Thyroid gland (tissue), 4 donors: ENCODE results near the gene PSAP. TPM values are rescaled to one million over a fixed set of nuclear protein-coding genes. Genes with fewer than 3 reads are reported as not detected.
A peak's percentile ranks its signal among the peaks of the same experiment; 100 is the strongest.

Experiments used
- DNase-seq, 2 donors: peaks; one replicate each; pipeline ENCODE4 v3.0.0-alpha.2; 2019
- H3K27ac ChIP-seq, 3 donors: fragments of 200-600 bp; sonication (generic); 1 replicate in 2 of 3; 2 replicates in 1 of 3; pipeline ENCODE4 v1.5.1; 2016 to 2019; ENCODE audit warnings: mild to moderate bottlenecking in 1 of 3, moderate library complexity in 1 of 3
- H3K27me3 ChIP-seq: fragments of 200-600 bp; sonication (generic); one replicate; pipeline ENCODE4 v1.5.1; 2019
- H3K36me3 ChIP-seq, 2 donors: fragments of 200-600 bp; sonication (generic); one replicate each; pipeline ENCODE4 v1.5.1; 2016 to 2019
- H3K4me1 ChIP-seq, 2 donors: fragments of 200-600 bp; sonication (generic); one replicate each; pipeline ENCODE4 v1.5.1; 2017 to 2019
- H3K4me3 ChIP-seq, 3 donors: fragments of 200-600 bp; sonication (generic); replicated peaks in 1 of 3; 1 replicate in 2 of 3; 2 replicates in 1 of 3; pipeline ENCODE4 v1.5.1; 2016; ENCODE audit warnings: mild to moderate bottlenecking in 1 of 3
- H3K9me3 ChIP-seq: fragments of 200-600 bp; sonication (generic); one replicate; pipeline ENCODE4 v1.5.1; 2017
- CTCF ChIP-seq, 6 experiments: fragments of 200-600 bp in 3 of 6; fragments of 450-650 bp in 3 of 6; sonication (generic) in 3 of 6; IDR thresholded peaks; one replicate each; pipeline ENCODE4 v1.5.1; 2016 to 2019; ENCODE audit warnings: antibody characterized with exemption in 6 of 6, mild to moderate bottlenecking in 2 of 6, inconsistent platforms in 1 of 6, moderate library complexity in 1 of 6
- POLR2A ChIP-seq, 2 donors: fragments of 450-650 bp; IDR thresholded peaks; one replicate each; pipeline ENCODE4 v1.6.1; 2017; ENCODE audit warnings: antibody characterized with exemption in 2 of 2, mild to moderate bottlenecking in 2 of 2, moderate library complexity in 1 of 2
- WGBS, 2 donors: methylation state at CpG; one replicate each; pipeline ENCODE4 v1.1.5; 2017; 5-methylcytosine and 5-hydroxymethylcytosine counted together
- intact Hi-C: fragments of 100-400 bp; cut with DNase I; formaldehyde crosslinking; loops from one replicate; pipeline ENCODE4 v1.15.1; 2023
- total RNA-seq, 4 donors: library from RNA; depleted of rRNA; stranded (reverse); fragments of >200 nt; gene quantifications; one replicate each; pipeline ENCODE4 v1.2.3, GENCODE V29; 2016

The PSAP gene
- total RNA-seq, 4 donors from 2014 or later = 978 to 1,211 (median 1,123) TPM

DNA sequence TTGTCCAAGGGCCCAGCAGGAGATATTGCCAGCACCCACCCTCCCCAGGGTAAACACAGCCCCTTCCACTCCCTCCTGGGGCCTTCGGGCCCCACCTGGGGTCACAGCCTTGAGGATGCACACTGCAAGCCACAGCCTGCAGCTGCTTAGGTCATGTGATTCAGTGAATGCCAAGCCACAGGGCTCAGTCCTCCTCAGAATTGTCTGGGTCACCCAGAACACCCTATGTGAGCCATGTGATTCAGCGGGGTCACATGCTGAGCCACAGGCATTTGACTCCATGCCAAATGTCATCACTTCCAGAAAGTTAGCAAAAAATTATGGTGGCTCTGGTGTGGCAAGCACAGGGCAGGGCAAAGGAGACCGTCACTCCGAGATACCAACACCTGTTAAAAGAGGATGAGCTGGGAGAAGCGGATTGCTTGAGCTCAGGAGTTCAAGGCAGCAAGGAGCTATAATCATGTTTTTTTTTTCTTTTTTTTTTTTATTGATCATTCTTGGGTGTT is 17.2 kb upstream of the PSAP start:
- TF ChIP-seq CTCF (IDR thresholded peaks at IDR 0.05) (no peak), POLR2A (IDR thresholded peaks at IDR 0.05) (no peak)
- 83 to 86% methylated on average over 5 of the region's 5 CpGs for WGBS, 2 donors
- peak; percentile 38 to 43 for DNase-seq
- H3K4me3 ChIP-seq = no peak overlapping the region
- no peaks in the 10 kb centered on the region for H3K36me3 ChIP-seq
- H3K9me3 ChIP-seq = no peaks in the 10 kb centered on the region
- intact Hi-C loops = no loop called here
- peak overlapping the region in 1 of 3 donors; percentile 24 for H3K27ac ChIP-seq
- H3K4me1 ChIP-seq = peaks cover 0 to 18% of the 10 kb centered on the region in 2 donors
- H3K27me3 ChIP-seq = no peaks in the 10 kb centered on the region

GRCh38 chr10:71865561-71866041 is 14.6 kb upstream of the PSAP start:
- Histone ChIP-seq H3K36me3 (no peaks in the 10 kb centered on the region), H3K27ac (no peak overlapping the region), H3K27me3 (no peaks in the 10 kb centered on the region), H3K4me3 (no peak overlapping the region), H3K4me1 (peaks cover 5 to 19% of the 10 kb centered on the region in 2 donors), H3K9me3 (no peaks in the 10 kb centered on the region)
- WGBS, 2 donors = 67% methylated on average over 5 of the region's 7 CpGs; no CpG with 5 or more reads in 1 of the 2 donors
- no peak for DNase-seq
- no peak for TF ChIP-seq CTCF (IDR thresholded peaks at IDR 0.05)
- no peak for TF ChIP-seq POLR2A (IDR thresholded peaks at IDR 0.05)
- intact Hi-C loops = no loop called here

- Histone ChIP-seq H3K9me3 (no peaks in the 10 kb centered on the region), H3K36me3 (no peaks in the 10 kb centered on the region), H3K4me3 (no peak overlapping the region), H3K4me1 (peaks cover 10 to 26% of the 10 kb centered on the region in 2 donors), H3K27ac (no peak overlapping the region), H3K27me3 (no peaks in the 10 kb centered on the region)
- DNase-seq = no peak
- intact Hi-C loops = no loop called here
- TF ChIP-seq CTCF (IDR thresholded peaks at IDR 0.05) (no peak), POLR2A (IDR thresholded peaks at IDR 0.05) (no peak)
- WGBS, 2 donors = 89 to 90% methylated on average over 5 of the region's 5 CpGs
Observed at GRCh38 chr10:71864911-71865361, 13.9 kb upstream of the PSAP start.

DNA sequence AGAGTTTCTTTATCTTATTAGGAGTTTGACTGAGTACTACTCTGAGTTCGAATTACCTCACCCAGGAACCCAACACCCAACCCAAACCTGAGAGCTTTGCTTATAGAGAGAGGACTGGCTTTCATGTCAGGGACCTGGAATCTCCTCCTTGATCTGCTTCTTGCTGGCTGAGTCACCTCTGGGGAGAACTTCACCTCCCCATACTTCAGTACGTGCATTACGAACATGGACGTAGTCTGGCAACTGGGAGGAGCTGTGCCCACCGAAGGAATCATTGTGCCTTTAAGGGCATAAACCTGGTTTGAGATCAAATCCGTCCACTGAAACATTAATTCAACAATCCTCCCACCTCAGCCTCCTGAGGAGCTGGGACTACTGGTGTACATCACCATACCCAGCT is 12.2 kb upstream of the PSAP start:
- Histone ChIP-seq H3K27ac (no peak overlapping the region), H3K9me3 (no peaks in the 10 kb centered on the region), H3K27me3 (no peaks in the 10 kb centered on the region), H3K4me3 (no peak overlapping the region), H3K36me3 (no peaks in the 10 kb centered on the region), H3K4me1 (peaks cover 10 to 23% of the 10 kb centered on the region in 2 donors)
- intact Hi-C loops = no loop called here
- WGBS, 2 donors = 96% methylated on average over 6 of the region's 6 CpGs
- no peak for TF ChIP-seq POLR2A (IDR thresholded peaks at IDR 0.05)
- TF ChIP-seq CTCF (IDR thresholded peaks at IDR 0.05) = no peak
- no peak for DNase-seq

GRCh38 chr10:71860243-71861029 is 9.4 kb upstream of the PSAP start:
- TF ChIP-seq POLR2A (IDR thresholded peaks at IDR 0.05) = peak in 1 of 2 donors; percentile 39
- TF ChIP-seq CTCF (IDR thresholded peaks at IDR 0.05) = no peak
- intact Hi-C loops = no loop called here
- Histone ChIP-seq H3K4me1 (peaks cover 10 to 17% of the 10 kb centered on the region in 2 donors), H3K27ac (peak overlapping the region; percentile 86 to 90 (median 87)), H3K36me3 (no peaks in the 10 kb centered on the region), H3K9me3 (no peaks in the 10 kb centered on the region), H3K4me3 (no peak overlapping the region), H3K27me3 (no peaks in the 10 kb centered on the region)
- WGBS, 2 donors = 52 to 60% methylated on average over 9 to 11 of the region's 11 CpGs
- DNase-seq = peak; percentile 97
